ENCODE data around the gene CHRNA3. TPM values are rescaled to one million over a fixed set of nuclear protein-coding genes. Genes with fewer than 3 reads are reported as not detected.

CHRNA3 gene
- total and polyA plus RNA-seq, 2 experiments from 2014 or later = 1.7 to 2.3 TPM

DNA sequence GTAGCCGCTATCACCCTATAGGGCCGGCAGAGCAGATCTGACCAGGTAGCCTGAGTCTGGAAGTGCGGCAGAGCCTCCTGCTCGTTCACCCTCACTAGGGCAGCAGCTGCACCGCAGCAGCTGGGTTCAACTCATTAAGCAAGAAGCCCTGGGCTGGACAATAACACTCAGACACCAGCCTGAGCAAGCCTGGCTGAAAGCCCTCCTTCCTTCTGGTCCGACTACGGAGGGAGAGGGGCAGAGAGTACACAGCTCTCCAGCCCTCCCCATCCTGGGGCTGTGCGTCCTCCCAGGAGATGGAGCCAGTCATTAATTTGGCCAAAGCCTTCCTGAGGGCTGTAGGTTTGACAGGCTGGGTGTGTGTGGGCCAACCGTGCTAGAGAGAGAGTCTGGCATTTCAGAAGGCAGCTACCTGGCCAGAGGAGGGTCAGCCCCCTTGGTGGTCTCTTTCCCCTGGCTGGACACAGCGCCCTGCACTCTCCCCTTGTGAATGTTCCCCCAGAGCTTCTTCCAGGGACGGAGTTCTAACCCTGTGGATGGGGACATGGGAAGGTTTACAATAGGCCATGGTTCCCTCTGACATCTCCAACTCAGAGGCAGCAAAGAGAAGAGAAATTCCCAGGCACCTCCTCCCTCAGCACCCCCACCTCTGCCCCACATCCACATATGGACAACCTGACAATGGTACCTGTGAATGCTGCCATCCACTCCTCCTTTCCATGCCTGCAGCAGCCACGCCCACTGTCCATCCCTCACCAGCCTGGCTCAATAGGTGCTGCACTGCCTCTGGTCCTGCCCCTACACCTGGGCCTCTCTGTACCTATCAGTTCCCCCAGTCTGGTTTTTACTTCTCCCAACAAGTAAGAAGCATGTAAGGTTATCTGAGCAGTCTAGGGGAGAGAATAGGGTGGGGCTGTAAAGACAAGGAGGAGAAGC, 13.7 kb upstream of the CHRNA3 start:
- Histone ChIP-seq H3K27ac (no peak overlapping the region), H3K36me3 (replicated peaks; ENCODE audit: insufficient read depth, low read depth) (no peaks in the 10 kb centered on the region), H4K20me1 (ENCODE audit: insufficient read depth, poor library complexity, severe bottlenecking) (no peaks in the 10 kb centered on the region), H3K4me1 (ENCODE audit: insufficient read depth) (no peaks in the 10 kb centered on the region), H3K9me3 (ENCODE audit: low read depth) (no peaks in the 10 kb centered on the region), H3K4me3 (no peak overlapping the region), H3K79me2 (no peaks in the 10 kb centered on the region), H3K9me2 (replicated peaks; ENCODE audit: insufficient read depth) (no peaks in the 10 kb centered on the region), H2AFZ (no peak overlapping the region), H3K27me3 (peaks cover 3% of the 10 kb centered on the region), H3K4me2 (no peak overlapping the region)
- DNase-seq (ENCODE audit: low spot score) = no peak
- 92% methylated on average over 12 of the region's 12 CpGs for WGBS (ENCODE audit: low lambda C conversion rate, missing lambda C conversion rate)
- TF ChIP-seq, protein P1, sequence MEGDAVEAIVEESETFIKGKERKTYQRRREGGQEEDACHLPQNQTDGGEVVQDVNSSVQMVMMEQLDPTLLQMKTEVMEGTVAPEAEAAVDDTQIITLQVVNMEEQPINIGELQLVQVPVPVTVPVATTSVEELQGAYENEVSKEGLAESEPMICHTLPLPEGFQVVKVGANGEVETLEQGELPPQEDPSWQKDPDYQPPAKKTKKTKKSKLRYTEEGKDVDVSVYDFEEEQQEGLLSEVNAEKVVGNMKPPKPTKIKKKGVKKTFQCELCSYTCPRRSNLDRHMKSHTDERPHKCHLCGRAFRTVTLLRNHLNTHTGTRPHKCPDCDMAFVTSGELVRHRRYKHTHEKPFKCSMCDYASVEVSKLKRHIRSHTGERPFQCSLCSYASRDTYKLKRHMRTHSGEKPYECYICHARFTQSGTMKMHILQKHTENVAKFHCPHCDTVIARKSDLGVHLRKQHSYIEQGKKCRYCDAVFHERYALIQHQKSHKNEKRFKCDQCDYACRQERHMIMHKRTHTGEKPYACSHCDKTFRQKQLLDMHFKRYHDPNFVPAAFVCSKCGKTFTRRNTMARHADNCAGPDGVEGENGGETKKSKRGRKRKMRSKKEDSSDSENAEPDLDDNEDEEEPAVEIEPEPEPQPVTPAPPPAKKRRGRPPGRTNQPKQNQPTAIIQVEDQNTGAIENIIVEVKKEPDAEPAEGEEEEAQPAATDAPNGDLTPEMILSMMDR (IDR thresholded peaks at IDR 0.05; ENCODE audit: poor library complexity) = no peak
- TF ChIP-seq EZH2phosphoT487 (IDR thresholded peaks at IDR 0.05; ENCODE audit: low read depth, severe bottlenecking, unreplicated experiment) = no peak
- TF ChIP-seq EZH2 (IDR thresholded peaks at IDR 0.05; ENCODE audit: borderline replicate concordance) = no peak

DNA sequence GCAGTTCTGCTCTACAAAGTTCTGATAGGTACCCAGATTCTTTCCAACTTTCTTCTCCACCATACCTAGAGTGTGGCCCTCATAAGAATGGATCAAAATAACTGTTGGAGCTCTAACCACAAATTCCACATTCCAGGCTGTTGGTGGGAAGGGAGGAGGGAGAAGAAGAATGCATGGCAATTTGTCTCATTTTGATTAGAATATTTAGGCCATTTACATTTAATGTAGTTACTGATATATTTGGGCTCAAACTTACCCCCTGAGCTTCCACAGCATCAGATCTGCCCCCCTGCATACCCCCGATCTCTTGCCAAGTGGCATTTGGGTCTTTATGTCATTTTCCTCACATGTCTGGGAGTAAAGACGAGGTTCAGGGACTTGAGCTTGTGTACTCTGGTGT, 12.6 kb upstream of the CHRNA3 start:
- no peaks in the 10 kb centered on the region for H3K79me2 ChIP-seq
- H3K27ac ChIP-seq = no peak overlapping the region
- H3K4me2 ChIP-seq = no peak overlapping the region
- DNase-seq (ENCODE audit: low spot score) = no peak
- TF ChIP-seq EZH2 (IDR thresholded peaks at IDR 0.05; ENCODE audit: borderline replicate concordance) = no peak
- no peak for TF ChIP-seq EZH2phosphoT487 (IDR thresholded peaks at IDR 0.05; ENCODE audit: low read depth, severe bottlenecking, unreplicated experiment)
- TF ChIP-seq, protein P1 (IDR thresholded peaks at IDR 0.05; ENCODE audit: poor library complexity) = no peak
- no peaks in the 10 kb centered on the region for H4K20me1 ChIP-seq (ENCODE audit: insufficient read depth, poor library complexity, severe bottlenecking)
- no peaks in the 10 kb centered on the region for H3K36me3 ChIP-seq (replicated peaks; ENCODE audit: insufficient read depth, low read depth)
- H3K9me2 ChIP-seq (replicated peaks; ENCODE audit: insufficient read depth) = no peaks in the 10 kb centered on the region
- H3K9me3 ChIP-seq (ENCODE audit: low read depth) = no peaks in the 10 kb centered on the region
- H3K4me3 ChIP-seq = no peak overlapping the region
- H3K27me3 ChIP-seq = peaks cover 6% of the 10 kb centered on the region
- H2AFZ ChIP-seq = no peak overlapping the region
- 92% methylated on average over 2 of the region's 2 CpGs for WGBS (ENCODE audit: low lambda C conversion rate, missing lambda C conversion rate)
- H3K4me1 ChIP-seq (ENCODE audit: insufficient read depth) = no peaks in the 10 kb centered on the region

DNA sequence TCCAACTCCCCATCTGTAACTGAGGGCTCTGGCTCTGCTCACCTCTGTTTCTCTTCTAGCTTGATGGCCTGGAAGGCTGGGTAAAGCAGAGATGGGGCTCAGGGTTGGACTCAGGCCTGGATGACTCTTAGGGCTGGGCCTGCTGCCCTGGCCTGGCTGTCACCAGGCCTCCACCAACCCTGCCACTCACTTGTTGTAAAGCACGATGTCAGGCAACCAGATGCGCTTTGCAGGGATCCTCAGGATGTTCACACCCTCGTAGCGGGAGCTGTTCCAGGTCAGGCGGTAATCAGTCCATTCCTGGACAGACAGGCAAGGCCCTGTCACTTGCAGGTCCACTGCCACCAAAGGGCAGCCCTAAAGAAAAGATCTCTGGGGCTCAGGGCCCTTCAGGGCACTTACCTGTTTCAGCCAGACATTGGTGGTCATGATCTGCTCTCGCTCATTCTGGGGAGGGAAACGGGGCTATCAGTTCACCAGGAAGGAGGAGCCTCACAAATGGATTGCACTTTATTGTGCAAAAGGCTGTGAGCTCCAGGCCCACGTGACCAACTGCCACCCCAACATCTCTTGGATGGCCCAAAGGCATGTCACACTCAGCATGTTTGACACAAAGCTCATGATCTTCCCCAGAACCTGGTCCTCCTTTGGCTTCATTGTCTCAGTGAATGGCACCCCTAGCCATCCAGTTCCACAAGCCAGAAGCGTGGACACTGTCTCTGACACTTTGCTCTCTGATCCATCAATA, 10.3 kb upstream of the CHRNA3 start:
- Histone ChIP-seq H4K20me1 (ENCODE audit: insufficient read depth, poor library complexity, severe bottlenecking) (no peaks in the 10 kb centered on the region), H3K4me1 (ENCODE audit: insufficient read depth) (no peaks in the 10 kb centered on the region), H3K27ac (no peak overlapping the region), H2AFZ (no peak overlapping the region), H3K9me3 (ENCODE audit: low read depth) (no peaks in the 10 kb centered on the region), H3K36me3 (replicated peaks; ENCODE audit: insufficient read depth, low read depth) (no peaks in the 10 kb centered on the region), H3K4me2 (no peak overlapping the region), H3K79me2 (no peaks in the 10 kb centered on the region), H3K27me3 (peaks cover 21% of the 10 kb centered on the region), H3K9me2 (replicated peaks; ENCODE audit: insufficient read depth) (no peaks in the 10 kb centered on the region), H3K4me3 (no peak overlapping the region)
- TF ChIP-seq EZH2 (IDR thresholded peaks at IDR 0.05; ENCODE audit: borderline replicate concordance) (no peak), EZH2phosphoT487 (IDR thresholded peaks at IDR 0.05; ENCODE audit: low read depth, severe bottlenecking, unreplicated experiment) (no peak)
- TF ChIP-seq, protein P1 (IDR thresholded peaks at IDR 0.05; ENCODE audit: poor library complexity) = no peak
- DNase-seq (ENCODE audit: low spot score) = no peak
- 85% methylated on average over 9 of the region's 9 CpGs for WGBS (ENCODE audit: low lambda C conversion rate, missing lambda C conversion rate)
